HG02840 (cell line): ENCODE measurements around the gene KCNK15.
"Not testable (repeated sequence)": the region's sequence is repeated elsewhere in the genome, so short reads cannot be mapped to it uniquely, and the experiment has no call there.

ENCODE experiments used
- ATAC-seq: cut with Tn5 transposase; IDR thresholded peaks from one replicate; pipeline ENCODE4 v1.9.1; 2021; ENCODE audit warnings: mild to moderate bottlenecking, moderate library complexity, moderate number of reproducible peaks; ENCODE audit not compliant: unreplicated experiment, low FRiP score

The KCNK15 gene

DNA sequence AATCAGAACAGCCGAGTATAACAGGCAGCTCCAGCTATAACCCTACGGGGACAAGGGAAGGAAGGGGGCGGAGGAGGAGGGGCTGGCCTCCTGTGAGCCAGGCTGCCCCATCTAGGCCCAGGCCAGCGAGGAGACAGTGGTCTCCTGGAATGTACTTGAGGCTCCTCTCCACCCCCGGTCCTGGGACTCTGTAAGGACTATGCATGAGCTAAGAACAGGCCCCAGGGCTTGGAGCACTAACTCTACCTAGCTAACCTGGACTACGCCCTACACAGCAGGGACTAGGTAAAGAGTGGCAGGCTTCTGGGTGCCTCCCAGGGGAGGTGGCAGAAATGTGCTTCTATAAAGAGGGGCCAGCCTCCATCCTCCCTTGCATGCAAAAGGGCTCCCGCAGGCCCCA, 8.9 kb downstream of the KCNK15 start:
- no peak for ATAC-seq

DNA sequence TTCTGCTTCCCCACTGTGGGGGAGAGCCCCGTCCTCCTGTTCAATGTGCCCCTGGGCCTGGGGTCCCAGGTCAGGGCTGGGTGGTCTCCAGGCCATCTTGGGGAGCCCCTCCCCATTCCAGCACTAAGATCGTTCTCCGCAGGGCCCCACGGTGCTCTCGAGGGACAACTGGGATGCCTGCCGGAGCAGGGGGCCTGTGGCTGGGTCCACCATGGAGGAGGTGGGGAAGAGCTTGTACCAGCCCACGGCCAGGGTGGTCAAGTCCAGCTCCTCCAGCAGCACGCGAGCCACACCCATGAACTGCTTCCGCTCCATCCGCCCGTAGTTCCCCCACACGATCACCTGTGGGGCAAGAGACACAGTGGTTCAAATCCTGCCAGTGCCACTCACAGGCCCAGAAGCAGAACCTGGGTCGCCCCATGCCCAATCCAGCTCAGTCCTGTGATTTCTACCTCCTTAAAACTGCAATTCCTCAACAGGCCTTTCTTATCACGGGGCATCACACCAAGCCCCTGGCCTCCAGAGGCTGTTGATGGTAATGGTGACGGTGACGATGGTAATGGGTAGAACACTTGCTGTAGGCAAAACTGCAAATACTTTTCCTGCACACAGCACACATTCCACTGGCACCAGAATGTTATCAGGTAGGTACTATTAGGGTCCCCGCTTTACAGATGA, 10.5 kb downstream of the KCNK15 start:
- no peak for ATAC-seq

DNA sequence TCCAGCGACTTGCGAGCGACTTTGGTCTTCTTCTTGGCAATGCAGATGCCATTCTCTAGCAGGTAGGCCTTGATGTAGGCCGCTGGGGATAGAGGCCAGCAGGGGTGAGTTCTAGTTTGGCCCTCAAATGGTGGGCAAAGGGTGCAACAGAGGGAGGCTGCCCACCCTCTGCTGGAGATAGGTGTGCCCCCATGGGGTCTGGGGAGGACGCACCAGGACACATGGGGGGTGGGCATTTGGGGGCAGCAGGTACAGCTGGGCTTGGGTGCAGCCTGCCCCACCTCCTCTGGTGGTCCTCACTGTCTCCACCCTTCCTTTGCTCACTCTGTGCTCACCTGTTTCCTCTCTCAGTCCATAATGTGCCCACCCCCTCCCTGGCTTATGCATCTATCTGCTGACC, 11.3 kb downstream of the KCNK15 start:
- no peak for ATAC-seq

DNA sequence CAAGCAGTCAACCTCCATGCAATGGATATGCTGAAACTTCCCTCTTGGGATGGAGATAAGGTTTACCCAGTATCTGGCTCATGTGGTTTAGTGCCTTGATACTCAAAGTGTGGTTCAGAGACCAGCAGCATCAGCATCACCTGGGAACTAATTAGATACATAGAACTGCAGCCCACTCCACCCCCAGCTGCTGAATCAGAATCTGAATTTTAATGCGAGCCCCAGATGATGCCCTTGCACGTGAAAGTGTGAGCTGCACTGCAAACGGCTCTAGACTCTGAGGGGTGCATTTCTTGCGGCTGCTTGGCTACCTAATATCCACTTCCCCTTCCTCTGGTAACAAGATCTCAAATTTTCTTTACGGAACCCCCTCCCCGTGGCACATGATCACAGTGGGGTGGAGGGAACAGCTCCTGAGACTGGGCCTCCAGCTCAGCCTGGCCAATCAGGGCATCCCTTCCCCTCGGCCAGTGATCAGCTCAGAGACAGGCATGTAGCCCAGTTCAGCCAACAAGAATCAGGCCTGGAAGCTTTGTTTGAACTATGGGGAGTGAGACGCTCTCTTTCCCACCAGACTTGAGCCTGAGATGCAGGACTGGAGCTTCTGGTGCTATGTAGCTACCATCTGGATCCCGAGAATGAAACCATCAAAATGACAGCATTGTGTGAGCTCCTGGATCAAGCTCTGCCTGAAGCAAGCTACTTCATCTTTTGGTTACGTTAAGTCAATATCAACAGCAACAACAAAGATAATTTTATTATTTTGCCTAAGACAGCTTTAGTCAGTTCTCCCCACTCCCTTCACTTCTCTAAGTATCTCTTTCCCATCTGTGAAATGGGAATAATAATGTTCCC, 12.8 kb downstream of the KCNK15 start:
- no peak for ATAC-seq

DNA sequence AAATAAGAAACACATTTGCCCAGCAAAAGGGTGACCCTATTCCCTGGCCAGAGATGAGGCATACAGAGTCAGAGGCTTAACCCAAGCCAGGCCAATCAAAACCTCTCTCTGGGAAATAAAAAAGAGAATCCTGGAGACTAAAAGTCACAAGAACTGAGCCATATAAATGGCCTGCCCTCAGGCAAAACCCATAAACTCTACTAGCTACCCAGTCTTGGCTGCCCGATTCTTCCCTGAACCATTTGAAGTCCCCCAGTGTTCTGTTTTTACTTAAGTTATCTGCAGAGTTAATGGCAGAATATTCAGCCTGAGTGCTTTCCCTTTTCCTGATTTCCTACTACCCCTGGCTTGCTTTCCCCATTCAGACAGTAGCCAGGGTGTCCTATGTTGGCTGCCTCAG, 13.9 kb downstream of the KCNK15 start:
- no peak for ATAC-seq

DNA sequence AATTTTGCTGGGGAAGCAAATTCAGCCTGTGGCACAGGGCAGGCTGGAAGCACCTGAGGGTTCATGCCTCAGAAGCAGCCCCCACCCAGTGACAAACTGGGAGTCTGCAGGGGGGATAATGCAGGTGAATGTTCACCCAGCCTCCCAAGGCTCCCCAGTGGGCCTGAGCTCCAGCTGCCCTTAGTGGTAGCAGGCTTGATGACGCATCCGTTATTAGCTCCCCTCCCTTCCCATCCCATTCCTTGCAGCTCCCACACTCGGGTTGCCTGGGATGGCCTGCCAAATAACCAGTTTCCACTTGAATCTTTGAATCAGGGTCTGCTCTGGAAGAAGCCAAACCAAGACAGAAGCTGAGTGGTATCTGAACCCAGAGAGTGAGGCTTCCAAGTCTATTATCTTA, 15.8 kb downstream of the KCNK15 start:
- no peak for ATAC-seq

DNA sequence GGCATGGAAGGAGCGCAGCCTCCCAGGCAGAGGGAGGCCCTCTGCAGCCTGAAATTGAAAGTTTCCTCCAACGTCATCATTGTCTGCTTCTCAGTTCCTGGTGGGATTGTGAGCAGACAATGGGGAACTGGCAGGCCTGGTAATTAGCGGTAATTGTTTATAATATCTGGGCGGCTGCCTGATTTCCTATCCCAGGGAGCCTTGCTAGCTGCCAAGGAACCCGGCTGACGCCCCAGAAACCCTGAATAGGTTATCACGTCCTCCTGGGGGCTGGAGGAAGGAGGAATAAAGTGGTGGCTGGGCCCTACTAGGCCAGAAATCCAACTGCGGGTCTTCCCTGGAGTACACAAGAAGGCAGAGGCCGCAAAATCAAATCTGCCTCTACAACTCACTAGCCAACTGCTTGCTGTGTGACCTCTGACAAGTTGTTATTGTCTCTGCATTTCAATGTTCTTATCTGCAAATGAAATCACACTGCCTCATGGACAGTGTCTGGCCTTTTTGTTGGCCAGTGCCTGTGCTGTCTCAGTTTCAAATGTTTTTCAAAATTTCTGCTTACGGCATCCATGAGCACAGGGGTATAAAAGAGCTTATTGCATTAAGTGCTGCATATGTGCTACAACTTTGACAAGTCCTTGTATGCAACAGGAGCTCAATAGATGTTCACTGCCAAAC, 16.9 kb downstream of the KCNK15 start:
- no peak for ATAC-seq

DNA sequence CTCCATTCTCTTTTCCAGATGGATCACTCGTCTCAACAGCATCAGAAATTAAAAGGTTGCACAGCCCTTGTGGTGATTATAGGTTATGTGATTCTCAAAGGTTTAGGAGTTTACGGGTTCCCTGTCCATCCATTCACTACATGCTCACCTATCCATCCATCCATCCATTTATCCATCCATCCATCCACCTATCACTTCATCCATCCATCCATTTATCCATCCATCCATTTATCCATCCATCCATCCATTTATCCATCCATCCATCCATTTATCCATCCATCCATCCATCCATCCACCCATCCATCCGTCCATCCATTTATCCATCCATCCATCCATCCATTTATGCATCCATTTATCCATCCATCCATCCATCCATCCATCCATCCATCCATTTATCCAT, 18.1 kb downstream of the KCNK15 start:
- not testable (repeated sequence) for ATAC-seq

DNA sequence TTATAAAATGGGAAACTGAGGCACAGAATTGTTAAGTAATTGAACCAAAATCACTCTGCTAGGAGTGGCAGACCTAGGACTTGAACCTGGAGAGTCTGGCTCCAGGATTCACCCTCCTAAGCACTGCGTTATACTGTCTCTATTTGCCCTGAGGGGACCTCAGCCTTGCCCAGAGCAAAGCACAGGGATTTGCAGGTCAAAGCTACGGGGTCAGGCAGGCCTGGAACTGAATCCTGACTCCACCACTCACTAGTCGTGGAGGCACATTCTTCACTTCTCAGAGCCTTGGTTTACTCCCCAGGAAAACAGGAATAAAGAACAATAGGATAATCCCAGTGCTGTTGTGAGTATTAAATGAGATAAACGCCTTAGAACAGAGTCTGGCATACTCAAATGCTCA, 19.4 kb downstream of the KCNK15 start:
- ATAC-seq: no peak

DNA sequence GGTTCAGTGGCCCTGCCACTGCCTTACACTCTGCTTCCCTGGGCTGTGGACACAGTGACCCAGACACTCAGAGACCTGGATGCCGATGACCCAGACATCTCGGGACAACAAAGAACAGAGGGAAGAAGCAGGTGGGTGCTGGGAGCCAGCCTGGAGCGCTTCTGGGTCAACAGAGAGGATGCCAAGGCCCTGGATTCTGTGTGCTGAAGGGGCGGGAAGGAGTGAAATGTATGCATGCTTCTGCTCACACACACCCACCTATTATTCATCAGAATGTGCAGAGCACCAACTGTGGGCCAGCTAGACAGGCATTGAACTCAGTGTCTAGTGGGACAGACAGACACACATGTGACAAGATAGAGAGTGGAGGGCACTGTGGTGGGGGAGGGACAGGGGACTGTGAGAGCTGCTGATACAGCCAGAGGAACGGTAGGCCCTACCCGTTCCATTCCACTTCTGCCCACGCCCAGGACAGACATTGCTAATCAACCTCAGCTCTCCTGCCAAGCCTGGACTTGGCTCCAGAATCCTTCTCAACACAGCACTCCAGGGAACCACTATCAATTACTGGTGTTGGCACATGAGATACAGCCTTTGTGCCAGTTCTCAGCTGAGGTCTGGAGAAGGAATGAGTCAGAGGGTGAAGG, 20.2 kb downstream of the KCNK15 start:
- no peak for ATAC-seq

DNA sequence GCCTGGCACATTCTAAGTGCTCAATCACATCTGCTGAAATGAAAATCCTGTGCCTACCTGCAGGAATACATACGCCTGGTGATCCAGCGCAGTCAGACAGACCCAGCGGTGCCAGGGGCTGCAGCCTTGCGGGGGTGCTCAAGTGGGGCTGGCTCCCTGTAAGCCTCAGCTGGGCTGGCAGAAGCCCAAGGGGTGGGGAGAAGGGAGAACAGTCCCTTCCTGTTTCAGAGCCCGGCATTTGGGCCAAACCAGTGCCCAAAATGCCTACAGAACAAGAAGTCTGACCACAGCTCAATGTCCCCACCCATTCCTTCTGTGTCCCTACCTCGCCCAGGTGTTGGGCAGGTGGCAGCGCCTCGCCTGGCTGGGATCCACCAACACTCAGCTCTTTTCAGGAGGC, 22.6 kb downstream of the KCNK15 start:
- no peak for ATAC-seq

DNA sequence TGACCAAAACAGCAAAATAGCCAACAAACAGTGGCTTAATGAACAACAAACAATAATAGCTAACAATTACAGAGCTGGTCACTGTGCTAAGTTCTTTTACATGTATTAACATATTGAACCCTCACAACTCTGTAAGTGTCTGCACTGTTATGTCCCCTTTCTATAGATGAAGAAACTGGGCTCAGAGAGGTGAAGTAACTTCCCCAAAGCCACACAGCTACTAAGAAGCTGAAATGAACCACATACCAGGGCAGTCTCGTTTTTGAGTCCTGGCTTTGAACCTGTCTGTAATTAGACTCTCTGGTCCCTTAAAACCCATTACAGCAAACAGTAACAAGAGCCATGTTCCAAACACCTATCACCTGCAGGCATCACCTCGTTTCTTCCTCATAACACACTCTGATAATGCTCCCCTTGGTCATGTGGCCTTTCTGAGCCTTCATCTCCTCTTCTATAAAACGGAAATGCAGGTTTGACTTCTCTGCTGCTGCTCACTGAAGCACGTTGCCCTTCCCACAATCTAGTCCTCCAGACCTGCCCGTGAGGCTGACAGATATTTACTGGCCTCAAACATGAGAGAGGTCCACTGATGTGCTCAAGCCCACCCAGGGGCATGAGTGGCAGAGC, 23.3 kb downstream of the KCNK15 start:
- no peak for ATAC-seq

DNA sequence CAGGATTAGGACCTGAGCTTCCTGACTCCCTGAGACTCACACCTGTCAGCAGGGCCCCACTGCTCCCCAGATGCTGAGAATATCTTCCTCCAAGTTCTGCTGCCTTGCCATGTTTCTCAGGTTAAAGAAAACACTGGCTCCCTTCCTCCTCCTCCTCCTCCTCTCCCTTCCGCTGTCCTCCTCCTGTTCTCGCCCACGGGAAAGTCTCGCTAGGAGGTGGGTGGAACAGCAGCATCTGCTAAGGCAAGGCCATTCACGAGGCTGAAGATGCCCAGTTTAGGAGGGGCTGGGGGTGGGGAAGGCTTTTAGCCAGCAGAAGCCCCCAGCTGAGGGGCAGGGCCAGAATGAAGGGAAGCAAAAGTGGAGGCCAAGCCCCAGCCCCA, 23.8 kb downstream of the KCNK15 start:
- no peak for ATAC-seq

DNA sequence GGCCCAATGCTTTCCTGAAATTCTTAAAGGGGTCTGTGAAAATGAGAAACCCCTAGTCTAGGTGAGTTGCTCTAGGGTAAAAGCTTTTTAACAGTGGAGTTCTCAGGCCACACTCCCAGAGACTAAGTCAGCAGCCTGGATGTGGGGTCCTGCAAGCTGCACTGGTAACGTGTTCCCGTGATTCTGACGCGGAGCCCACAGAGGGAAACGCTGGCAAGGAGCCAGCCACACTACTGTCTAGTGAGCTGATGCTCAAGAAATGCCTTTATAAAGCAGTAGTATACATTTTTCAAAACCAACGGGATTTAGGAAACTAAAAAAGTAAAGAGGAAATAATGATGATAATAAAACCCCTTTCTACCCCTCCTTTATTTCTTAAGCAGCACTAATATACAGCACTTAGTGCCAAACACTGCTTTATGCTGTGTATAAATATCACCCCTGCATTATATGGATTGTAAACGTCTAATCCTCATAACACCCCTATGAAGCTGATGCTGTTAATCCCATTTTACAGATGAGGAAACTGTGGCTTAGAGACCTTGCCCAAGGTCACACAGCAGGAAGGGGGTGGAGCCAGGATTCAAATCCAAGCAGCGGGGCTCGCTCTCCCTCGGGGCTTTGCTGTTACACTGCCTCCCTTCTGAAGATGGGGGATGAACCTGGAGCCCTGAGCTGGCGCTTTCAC, 25.0 kb downstream of the KCNK15 start:
- ATAC-seq: no peak

DNA sequence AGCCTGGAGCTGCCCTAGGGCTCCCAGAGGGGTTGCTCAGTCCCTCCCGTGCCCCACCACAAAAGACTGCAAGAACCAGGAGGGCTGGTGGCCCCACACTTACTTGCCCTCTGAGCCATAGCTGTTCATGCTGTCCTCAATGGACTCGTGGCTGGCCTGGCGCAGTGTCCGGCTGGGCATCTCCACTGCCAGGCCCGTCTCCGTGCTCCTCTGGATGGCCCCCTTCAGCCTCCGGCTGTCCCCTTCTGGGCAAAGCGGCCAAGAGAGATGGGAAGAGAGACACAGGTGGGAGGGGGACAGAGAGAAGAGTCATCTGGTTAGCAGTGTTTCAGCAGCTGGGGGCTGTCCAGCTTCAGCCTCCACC, 25.5 kb downstream of the KCNK15 start:
- ATAC-seq: no peak

DNA sequence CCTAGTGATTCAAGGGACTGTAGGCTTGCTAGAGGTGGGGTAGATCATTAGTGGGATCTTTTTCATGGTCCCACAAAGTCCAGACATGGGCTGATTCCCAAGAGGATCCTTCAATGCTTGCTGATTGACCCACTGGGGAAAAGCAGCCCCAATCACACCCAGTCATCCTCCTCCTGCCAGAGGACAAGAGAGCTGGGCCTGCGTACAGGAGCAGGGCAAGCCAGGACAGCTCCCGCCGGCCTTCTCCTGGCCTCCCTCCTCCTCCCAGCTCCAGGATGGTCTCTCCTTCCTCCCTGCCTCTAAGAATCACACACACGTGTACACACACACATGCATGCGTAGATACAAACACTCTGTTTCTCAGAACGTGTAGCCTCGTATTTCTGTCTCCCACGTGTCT, 27.0 kb downstream of the KCNK15 start:
- ATAC-seq: no peak

DNA sequence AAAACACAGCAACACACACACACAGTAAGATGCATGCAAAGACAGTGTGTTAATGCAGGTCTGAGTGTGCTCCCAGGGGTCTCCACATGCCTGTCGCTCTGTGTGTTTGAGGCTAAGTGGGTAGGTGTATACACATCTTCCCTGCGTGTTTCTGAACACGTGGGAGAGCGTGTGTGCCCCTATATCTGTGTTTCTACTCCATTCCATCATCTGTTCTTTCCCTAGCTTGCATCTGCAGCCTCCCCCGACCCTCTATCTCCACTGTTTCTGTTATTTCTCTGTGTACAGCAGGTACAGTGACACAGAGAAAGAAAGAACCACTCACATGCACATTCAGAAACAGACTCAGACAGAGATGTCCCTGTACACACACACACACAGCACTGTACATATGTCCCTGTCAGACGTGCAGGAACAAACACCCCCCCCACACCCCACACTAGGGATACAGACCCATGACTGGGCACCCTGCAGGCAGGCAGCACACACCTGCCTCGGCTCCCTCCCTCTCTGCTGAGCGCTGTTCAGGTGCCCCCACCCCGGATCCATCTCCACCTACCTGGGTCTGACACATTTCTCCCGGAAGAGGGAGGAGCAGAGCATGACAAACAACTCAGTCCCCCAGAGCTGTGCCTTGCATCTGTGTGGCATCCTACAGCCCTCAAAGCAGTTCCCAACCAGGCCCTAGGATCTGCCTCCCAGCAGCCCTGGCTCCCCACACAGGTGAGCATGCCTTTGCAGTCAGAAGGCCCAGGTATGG, 27.6 kb downstream of the KCNK15 start:
- no peak for ATAC-seq

DNA sequence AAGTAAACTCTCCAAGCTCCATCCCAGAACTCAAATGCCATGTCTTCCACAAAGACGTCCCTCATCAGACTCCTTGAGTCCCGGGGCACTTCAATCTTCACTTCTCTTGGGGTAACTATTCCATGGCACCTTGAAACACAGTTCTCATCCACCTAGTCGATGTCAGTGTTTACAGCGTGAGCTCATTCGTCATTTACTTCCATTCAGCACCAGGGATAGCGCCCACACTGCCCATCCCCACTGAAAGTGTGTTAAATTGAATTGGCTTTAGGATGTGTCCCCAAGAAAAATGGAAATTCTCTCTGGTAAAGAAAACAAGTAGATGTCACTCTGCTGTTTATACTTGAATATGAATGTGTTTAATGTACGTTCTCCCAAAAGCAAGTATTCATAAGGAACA, 31.3 kb downstream of the KCNK15 start:
- no peak for ATAC-seq

DNA sequence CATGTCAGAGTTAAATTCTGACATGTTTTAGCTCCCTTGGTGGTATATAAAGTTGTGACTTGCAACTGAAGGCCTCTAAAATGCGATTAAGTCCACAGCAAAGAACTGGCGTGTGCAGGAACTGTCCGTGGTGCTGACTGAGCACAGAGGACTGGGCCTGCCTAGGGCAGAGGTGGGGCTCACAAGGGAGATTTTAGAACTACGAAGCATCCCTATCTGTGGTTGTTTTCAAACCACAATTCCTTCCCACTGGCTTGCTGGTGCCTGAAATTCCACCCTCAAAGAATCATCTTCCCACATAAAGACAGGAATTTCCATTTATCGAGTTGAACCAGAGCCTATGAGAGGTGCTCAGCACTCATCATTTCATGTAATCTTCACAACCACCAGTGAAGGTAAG, 34.6 kb downstream of the KCNK15 start:
- ATAC-seq: no peak
